Stimulated activated CD4-positive, alpha-beta T cell treated with anti-CD3 and anti-CD28 coated beads, Interleukin-12 subunit alpha, Interleukin-12 subunit beta, amount 100 ng/mL, for 24 hours (primary cell): ENCODE results near the gene JMJD1C.

ENCODE experiments used
- DNase-seq, 2 experiments: peaks; one replicate each; pipeline ENCODE4 v3.0.0-alpha.2; 2020; ENCODE audit warnings: low read depth in 2 of 2

JMJD1C gene

DNA sequence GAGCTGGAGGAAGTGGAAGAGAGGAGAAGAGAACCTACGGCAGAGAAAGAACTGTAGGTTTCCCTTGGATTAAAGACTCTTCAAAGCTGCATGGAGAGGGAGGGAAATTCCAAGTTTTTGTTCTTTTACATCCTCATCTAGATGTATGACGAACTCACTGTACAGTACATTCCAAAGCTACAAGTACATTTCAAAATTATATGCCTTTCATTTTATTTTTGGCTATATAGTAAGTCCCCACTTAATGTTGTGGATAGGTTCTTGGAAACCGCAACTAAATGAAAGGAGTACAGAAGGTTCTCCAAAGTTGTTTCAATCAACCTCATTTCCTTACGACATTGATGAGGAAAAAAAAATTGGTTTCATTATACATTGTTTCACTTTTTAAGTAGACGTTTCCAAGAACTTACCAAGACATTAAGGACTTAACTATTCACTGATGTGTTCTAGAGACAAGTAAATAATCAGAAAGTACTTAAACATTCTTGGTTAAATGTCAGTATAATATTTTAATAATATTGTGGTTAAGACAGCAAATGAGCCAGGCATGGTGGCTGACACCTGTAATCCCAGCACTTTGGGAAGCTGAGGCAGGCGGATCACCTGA is 16.1 kb upstream of the JMJD1C start:
- DNase-seq = no peak

DNA sequence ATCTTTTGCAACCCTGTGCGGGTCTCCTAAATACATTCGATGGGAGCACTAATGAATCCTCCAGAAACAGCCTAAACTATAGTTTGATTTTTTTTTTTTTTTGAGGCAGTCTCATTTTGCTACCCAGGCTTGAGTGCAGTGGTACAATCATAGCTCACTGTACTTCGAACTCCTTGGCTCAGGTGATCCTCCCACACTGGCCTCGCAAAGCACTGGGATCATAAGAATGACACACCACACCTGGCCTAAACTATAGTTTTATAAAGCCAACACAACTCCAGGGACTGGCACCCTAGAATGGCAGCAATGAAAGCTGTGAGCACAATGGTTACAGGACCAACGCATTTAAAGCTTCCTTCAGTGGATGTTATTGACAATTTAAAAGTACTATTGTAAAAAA is 14.5 kb upstream of the JMJD1C start:
- no peak for DNase-seq

DNA sequence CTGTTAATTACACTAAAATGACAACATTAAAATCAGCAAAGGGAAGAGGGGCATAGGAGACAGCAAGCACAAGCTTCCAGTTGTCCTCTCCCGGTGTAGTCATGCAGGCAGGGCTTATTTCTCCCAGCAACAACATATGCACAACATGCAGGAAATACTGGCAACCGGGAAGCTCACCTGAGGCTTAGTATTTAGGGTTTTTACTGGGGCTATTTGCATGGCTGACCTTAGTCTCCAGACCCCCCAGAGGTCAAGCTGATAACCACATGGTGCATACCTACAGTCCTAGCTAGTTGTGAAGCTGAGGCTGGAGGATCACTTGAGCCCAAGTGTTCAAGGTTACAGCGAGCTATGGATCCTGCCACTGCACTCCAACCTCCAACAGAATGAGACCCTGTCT is 12.8 kb upstream of the JMJD1C start:
- no peak for DNase-seq

DNA sequence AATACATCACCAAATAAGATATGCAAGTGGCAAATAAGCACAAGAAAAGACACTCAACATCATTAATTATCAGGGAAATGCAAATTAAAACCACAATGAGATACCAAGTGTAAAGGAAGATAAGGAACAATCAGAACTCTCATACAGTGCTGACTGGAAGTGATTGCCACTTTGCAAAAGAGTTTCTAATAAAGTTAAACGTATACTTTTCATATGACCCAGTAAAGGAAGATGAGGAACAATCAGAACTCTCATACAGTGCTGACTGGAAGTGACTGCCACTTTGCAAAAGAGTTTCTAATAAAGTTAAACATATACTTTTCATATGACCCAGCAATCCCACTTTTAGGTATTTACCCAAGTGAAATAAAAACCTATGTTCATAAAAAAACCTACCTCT is 12.2 kb upstream of the JMJD1C start:
- DNase-seq = no peak

DNA sequence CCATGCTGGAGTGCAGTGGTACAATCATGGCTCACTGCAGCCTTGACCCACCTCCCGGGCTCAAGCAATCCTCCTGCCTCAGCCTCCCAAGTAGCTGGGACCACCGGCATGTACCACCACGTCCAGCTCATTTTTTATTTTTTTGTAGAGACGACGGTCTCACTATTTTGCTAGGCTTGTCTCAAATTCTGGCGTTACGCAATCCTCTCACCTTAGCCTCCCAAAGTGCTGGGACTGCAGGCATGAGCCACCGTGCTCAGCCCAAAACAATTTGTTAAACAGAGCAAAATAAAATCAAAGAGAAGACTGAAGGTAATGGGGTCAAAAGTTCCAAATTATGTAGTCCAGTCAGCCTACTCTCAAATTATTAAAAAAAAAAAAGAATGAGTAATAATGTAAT is 8.7 kb upstream of the JMJD1C start:
- DNase-seq = no peak

DNA sequence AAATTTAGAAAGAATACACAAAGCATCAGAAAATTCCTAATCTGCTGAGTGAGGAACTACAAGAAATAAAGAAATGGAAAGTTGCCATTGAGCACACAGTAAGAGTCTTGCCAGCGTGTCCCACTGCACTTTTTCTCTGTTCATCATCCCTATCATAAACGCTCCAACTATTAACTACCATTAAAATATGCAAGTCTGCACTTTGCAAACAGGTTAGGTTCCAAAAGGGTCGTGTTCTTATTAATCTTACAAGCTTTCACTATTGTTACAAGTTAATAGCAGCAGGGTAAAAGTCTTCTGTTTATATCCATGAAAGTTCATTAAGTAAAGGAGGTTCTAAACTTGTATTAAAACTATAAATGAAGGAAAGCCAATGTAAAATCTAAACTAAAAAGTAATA is 5.2 kb upstream of the JMJD1C start:
- no peak for DNase-seq

GRCh38 chr10:63468947-63469346 is 3.2 kb upstream of the JMJD1C start:
- no peak for DNase-seq

DNA sequence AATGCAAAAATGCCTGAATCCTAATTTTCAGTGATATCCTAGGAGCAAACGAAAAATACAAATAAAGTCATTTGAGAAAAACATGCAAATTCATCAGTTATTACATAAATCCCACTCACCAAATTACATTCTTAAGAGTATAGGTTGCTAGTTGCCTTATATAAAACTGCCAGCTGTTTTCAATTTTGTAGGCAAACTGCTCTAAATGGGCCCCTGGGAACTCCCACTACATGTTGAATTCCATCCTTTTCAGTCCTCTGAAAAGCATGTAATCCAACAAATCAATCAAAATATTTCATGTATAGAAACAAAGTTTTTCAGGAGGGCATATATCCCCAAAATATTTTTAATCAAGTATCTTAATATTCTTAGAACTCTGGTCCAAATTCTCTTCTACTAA is 2.1 kb upstream of the JMJD1C start:
- DNase-seq = no peak

- DNase-seq = peak in 1 of 2 experiments; percentile 15
Measured at GRCh38 chr10:63466144-63466935, 563 bp upstream of the JMJD1C start.

GRCh38 chr10:63464402-63465292 is 1.1 kb downstream of the JMJD1C start:
- DNase-seq = no peak

GRCh38 chr10:63462442-63462841 is 3.3 kb downstream of the JMJD1C start:
- DNase-seq = no peak

DNA sequence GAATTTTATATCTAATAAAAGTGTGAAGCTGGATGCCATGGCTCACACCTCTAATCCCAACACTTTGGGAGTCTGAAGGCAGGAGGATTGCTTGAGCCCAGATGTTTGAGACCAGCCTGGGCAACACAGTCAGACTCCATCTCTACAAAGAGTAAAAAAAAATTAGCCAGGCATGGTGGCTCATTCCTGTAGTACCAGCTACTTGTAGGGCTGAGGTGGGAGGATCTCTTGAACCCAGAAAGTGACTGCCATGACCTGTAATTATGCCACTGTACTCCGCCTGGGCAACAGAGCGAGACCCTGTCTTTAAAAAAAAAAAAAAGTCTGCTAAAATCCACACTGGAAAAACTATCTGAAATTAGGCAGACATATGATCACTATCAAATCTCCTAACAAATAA is 7.6 kb downstream of the JMJD1C start:
- DNase-seq = no peak

DNA sequence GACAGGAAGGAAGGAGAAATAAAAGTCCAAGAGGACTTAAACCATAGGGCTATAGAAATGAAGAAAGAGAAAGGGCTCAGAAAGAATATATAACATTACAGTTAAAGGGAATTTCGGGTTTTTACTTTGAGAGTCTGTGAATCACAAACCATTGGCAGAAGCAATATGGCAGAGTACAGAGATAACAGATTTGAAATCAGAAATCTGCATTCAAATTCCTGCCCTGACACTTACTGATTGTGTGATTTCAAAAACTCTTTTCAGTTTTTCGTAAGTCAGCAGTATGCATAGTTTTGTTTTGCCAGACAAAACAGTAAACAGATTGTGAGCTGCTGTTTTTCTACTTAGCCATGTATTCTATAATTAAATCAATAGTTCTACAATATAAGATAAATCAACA is 8.2 kb downstream of the JMJD1C start:
- DNase-seq = no peak

DNA sequence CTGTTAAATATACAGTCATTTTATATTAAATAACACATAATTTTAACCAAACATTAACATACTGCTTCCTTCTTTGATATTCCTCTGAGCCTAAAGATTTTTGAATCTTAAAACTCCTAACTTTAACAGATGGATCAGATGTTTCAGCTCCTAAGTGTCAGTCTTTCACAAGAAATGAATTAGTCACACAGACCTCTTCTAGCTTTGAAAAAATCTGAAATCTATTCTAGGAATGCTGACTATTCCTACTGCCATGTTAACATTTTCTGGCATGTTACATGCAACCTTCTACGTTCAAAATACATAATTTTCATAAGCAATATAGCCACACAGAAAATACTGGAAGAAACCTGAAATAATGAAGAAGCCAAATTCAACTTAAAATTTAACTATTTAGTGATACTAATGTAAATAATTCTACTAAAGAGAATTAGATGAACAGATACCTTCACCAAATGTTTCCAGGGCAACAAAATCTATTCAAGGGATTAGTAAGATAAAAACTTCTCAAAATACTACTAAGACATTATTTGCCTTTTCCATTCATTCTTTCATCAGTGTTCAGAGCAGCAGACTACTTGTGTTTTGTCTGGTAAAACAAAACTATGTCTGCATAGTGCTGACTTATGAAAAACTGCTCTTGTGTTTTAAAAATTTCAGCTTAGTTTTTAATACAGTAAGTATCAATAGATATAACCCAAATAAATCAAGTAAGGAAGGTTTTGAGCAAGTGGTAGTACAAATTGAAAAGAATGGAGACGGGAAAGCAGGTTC is 9.2 kb downstream of the JMJD1C start:
- no peak for DNase-seq

- DNase-seq = no peak
Measured at GRCh38 chr10:63455507-63455906, 10.3 kb downstream of the JMJD1C start.

DNA sequence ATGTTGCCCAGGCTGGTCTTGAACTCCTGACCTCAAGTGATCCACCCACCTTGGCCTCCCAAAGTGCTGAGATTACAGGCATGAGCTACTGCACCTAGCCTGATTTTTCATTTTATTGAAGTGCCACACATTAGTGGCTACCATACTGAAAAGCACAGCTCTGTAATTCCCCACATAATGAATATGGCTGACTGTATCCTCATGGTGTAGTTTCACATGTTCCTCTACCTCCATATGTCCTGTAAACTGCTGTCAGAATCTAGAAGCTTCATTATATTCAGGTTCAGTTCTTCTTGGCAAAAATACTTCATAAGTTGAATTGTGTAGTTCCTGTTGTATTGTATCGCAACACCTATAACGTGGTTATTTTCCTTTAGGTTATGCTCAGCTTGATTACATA is 11.1 kb downstream of the JMJD1C start:
- DNase-seq = no peak

- no peak for DNase-seq
Measured at GRCh38 chr10:63452524-63452923, 13.3 kb downstream of the JMJD1C start.

DNA sequence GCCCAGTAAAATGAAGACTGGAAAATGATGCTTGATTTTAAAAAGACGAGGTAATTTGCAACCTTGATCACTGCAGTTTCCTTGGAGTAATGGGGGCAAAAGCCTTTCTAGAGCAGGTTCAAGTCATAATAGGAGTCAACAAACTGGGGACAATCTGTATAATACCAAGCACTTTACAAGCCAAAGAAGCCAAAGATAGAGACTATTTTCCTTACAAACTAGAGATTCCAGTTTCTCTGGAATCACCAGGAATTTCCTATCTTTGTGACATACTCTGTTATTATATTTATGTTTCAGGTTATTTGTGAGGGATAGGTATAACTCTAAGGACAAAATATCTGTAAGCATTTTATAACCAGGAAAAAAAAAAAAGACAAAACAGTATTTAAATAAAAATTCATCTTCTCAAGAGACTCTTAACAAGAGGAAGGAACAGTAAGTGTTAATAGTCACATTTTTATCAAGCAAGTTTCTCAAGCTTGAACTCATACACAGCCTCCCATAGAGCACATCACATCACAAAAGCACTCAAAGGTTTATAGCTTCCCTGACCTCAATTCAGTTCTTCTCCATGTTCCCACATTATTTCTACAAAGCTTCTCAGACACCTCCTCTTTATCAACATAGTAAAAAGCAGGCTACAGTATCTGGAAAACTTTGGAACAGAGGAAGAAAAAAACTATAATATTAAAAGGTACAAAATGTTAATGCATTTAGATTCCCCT is 18.9 kb downstream of the JMJD1C start:
- DNase-seq = no peak

DNA sequence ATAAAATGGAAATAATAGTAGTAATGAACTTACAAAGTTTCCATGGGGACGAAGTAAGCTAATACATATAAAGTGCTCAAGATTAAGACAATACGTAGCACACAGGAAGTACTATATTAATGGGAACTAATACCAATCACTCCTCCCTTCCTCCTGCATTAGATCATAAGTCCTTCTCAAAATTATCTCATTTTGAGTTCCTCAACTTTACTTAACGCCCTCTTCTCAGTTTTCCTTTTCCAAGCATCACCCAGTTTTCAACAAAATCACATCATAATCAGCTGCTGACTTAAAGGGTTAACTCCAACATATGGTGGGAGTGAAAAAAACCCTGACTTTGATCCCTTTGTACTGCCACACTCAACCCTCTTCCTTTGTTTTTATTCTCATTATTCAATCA is 24.4 kb downstream of the JMJD1C start:
- DNase-seq = no peak

DNA sequence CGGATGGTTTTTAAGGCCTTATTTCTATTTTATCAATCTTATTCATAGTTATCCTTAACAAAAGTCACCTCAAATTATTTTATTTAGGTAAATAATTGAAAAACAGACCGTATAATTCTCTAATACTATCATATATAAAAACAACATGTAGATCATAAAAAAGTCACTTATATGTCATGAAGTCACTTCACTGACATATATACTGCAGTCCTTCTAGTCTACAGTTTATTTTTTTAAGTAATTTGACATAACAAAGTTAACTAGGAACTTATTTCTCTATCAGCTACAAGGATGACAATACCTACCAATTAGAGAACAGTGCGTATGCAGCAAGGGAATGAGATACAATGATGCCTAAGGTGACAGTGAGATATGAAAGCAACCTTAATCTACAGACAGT is 26.2 kb downstream of the JMJD1C start:
- DNase-seq = no peak
